Astrocyte of the spinal cord (primary cell): ENCODE results near the gene MIA.

Experiments used
- DNase-seq: peaks from one replicate; pipeline ENCODE4 v3.0.0; 2011; ENCODE audit warnings: low read depth, low spot score
- H3K4me3 ChIP-seq: 2 replicates; pipeline ENCODE4 v1.5.1; 2011; ENCODE audit warnings: low read depth, mild to moderate bottlenecking, low read length, moderate library complexity
- CTCF ChIP-seq: IDR thresholded peaks from 2 replicates; pipeline ENCODE4 v1.5.1; 2012; ENCODE audit warnings: low read depth, mild to moderate bottlenecking, low read length, inconsistent platforms
- in situ Hi-C: cut with HindIII; loops from 2 replicates; pipeline ENCODE4 v1.10.0; 2017; ENCODE audit warnings: low sequenced_read_pairs

MIA gene

DNA sequence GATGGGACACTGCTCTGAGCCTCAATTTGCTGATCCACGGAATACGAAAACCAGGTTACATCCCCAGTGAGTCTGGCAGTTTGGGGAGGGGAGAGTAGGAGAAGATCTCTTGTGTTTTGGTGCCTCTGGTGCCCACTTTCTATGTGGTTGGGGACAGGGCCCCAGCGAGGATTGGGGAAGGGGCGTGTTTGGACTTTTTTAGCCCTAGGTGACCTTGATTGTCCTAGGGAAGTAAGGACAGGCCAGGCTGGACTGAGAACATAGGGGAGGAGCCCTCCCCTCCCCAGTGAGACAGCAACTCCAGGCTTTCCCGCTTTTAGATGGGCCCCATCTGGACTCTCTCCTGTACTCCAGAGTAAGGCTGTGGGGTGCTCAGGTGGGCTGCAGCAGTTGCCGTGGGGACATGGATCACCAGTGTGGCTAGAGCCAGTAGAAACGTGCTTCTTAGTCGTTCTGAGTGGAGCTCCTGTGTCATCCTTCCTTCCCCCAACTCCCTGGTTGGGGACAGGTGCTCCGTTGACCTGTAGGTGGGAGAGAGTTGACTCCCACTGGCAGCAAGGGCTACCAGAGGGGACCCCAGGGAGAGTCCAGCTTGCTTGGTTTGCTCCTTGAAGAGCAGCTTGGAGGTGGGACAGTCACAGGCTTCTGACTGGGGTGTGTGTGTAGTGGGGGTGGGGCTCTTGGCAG lies 28.0 kb downstream of the MIA start:
- in situ Hi-C loops, result no loop called here
- no peak overlapping the region for H3K4me3 ChIP-seq

GRCh38 chr19:40803857-40804782 lies 28.8 kb downstream of the MIA start:
- no peak for DNase-seq
- no peak overlapping the region for H3K4me3 ChIP-seq
- TF ChIP-seq CTCF, result no peak
- in situ Hi-C loops, result no loop called here

More for the DNA sequence above, 28.0 kb downstream of the MIA start:
- no peak for TF ChIP-seq CTCF
- DNase-seq, result no peak

DNA sequence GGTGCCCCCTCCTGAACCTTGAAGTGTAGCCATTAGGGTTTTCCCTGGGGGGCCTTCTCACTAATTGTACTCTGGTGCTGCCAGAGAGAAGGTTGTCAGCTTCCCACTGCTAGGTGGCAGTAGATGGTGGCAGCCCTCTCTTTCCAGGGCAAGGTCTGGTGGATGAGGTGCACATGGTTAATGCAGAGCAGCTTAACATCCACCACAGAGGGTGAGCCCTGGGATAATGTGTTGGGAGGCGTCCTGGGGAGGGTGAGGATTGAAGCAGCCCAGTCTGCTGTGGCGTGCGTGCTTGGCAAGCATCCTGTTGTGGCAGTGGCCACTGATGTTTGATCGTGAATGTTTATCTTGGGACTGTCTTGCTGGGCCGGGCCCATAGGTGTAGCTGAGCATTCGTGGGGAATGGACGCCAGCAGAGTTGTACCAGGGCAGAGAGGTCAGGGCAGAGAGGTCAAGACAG lies 29.5 kb downstream of the MIA start:
- in situ Hi-C loops, result no loop called here
- no peak for DNase-seq
- peak; percentile 23 for TF ChIP-seq CTCF
- no peak overlapping the region for H3K4me3 ChIP-seq

DNA sequence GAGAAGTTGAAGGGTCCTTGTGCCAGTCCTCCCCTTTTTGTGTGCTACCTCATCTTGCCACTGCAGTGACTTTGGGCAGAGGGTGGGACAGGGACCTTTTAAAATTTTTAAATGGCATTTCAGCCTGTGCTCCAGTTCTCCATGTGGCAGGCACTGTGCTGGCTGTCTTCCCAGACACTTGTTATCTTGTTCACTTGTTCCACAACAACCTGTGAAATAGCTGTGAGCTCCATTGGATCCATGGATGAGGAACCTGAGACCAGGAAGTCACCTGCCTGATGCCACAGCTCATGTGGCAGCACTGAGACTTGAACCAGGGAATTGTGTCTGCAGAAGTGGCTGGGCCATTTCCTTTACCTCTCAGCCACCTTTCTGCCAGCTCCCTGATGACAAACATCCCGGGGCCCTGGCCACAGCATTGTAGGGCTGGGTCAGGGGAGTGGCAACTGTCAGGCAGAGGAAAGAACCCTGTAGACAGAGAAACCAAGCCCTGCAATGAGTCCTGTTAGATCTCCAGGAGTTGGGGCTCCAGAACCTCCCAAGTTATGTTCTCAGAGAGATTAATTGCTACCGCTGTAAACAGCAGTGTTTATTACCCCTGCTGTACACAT lies 30.0 kb downstream of the MIA start:
- no peak for DNase-seq
- TF ChIP-seq CTCF, result no peak
- in situ Hi-C loops, result no loop called here
- no peak overlapping the region for H3K4me3 ChIP-seq

- TF ChIP-seq CTCF, result peak; percentile 99
- in situ Hi-C loops, result no loop called here
- peak overlapping the region; percentile 7 for H3K4me3 ChIP-seq
- DNase-seq, result peak; percentile 96
Measured at GRCh38 chr19:40806423-40807146, 31.3 kb downstream of the MIA start.
